AML-193 (cell line): ENCODE measurements around the gene UCN.

ENCODE experiments used
- DNase-seq, 2 experiments: peaks; one replicate each; lab custom pipeline; 2025; lab: John Stamatoyannopoulos, UW

Gene UCN

DNA sequence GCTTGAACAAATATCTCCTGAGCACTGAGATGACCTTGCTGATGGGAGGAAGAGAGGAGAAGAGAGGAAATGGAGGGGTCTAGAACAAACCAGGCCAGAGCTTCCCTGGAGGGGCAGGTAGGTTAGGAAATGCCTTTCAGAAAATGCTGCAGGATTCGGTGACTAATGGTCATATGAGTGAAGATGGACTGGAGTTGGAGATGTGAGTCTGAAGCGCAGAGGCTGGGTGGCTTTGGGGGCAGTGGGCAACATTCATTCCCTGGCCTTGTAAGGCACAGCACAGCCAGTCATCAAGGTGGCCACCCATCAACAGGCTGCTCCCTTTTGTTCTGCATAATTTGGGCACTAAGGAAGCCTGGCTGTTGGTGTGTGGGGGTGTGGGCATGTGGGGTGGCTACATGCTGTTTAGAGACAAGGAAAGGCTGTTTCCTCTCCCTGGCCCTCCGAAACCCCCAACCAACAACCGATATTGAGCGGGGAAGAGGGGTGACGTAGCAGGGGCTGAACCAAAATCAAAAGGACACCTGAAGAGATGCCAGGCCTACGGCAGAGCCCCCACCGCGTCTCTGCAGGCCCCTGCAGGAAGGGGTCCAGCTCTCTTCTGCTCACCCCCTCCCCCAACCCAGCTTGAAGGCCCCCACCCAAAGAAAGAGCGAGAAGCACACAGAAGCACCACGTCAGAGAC is 46.9 kb downstream of the UCN start:
- DNase-seq = no peak

DNA sequence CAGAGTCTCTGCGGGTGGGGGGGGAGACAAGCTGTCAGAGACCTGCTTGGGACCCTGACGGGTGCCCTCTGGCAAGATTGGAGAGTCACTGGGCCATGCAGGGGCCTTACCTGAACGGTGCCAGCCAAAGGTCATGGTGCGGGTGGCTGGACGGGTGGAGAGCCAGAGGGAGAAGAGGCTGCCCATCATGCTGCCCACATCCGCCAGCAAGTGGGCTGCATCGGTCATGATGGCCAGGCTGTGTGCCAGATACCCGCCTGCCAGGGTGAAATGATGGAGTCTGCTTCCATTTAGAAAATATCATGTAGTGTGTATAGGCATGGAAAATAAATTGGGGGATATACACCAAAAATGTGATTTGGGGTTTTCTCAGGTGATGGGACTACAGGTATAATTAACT is 50.2 kb downstream of the UCN start:
- no peak for DNase-seq
